SK-N-SH treated with all-trans-retinoic acid at 6 μM for 48 hours (cell line): ENCODE data around the gene PDE6B.

Experiments
- ATAC-seq: fragments of 200-7000 bp; cut with Tn5 transposase; 3 replicates; pipeline ENCODE4 v1.9.1; 2020; ENCODE audit warnings: mild to moderate bottlenecking, moderate library complexity
- ARNTL ChIP-seq: fragments of 450-650 bp; formaldehyde crosslinking; IDR thresholded peaks from 2 replicates; pipeline ENCODE4 v1.5.0; 2020; ENCODE audit warnings: low read depth, mild to moderate bottlenecking, moderate library complexity, borderline replicate concordance
- CSDC2 ChIP-seq: fragments of 250-450 bp; sonication (Bioruptor Pico); IDR thresholded peaks from 2 replicates; pipeline ENCODE4 v1.5.0; 2020; ENCODE audit warnings: mild to moderate bottlenecking, moderate library complexity
- ESRRG ChIP-seq: fragments of 250-450 bp; sonication (Bioruptor Pico); IDR thresholded peaks from 2 replicates; pipeline ENCODE4 v1.6.1; 2021; ENCODE audit warnings: mild to moderate bottlenecking
- GLIS3 ChIP-seq: fragments of 250-450 bp; sonication (Bioruptor Pico); IDR thresholded peaks from 2 replicates; pipeline ENCODE4 v1.5.0; 2020; ENCODE audit warnings: mild to moderate bottlenecking, moderate library complexity
- ISL1 ChIP-seq: fragments of 250-450 bp; sonication (Bioruptor Pico); IDR thresholded peaks from 2 replicates; pipeline ENCODE4 v2.1.2; 2022; ENCODE audit warnings: mild to moderate bottlenecking, moderate library complexity
- OSR1 ChIP-seq: fragments of 250-450 bp; sonication (Bioruptor Pico); IDR thresholded peaks from 2 replicates; pipeline ENCODE4 v1.8.0; 2022; ENCODE audit warnings: moderate library complexity, mild to moderate bottlenecking, inconsistent platforms
- PPARA ChIP-seq: fragments of 250-450 bp; sonication (Bioruptor Pico); IDR thresholded peaks from 2 replicates; pipeline ENCODE4 v1.5.0; 2020; ENCODE audit warnings: mild to moderate bottlenecking, borderline replicate concordance
- RARB ChIP-seq: fragments of 250-450 bp; sonication (Bioruptor Pico); IDR thresholded peaks from 2 replicates; pipeline ENCODE4 v1.8.0; 2021; ENCODE audit warnings: mild to moderate bottlenecking, moderate library complexity
- SNAI2 ChIP-seq: fragments of 250-450 bp; sonication (Bioruptor Pico); IDR thresholded peaks from 2 replicates; pipeline ENCODE4 v1.5.0; 2020; ENCODE audit warnings: mild to moderate bottlenecking, moderate library complexity
- TCF4 ChIP-seq: fragments of 250-450 bp; sonication (Bioruptor Pico); IDR thresholded peaks from 2 replicates; pipeline ENCODE4 v1.8.0; 2021; ENCODE audit warnings: mild to moderate bottlenecking, moderate library complexity, borderline replicate concordance
- TOX ChIP-seq: fragments of 250-450 bp; sonication (Bioruptor Pico); IDR thresholded peaks from 2 replicates; pipeline ENCODE4 v1.8.0; 2021; ENCODE audit warnings: mild to moderate bottlenecking, moderate library complexity, borderline replicate concordance
- TSHZ2 ChIP-seq: fragments of 250-450 bp; sonication (Bioruptor Pico); IDR thresholded peaks from 2 replicates; pipeline ENCODE4 v1.5.0; 2020; ENCODE audit warnings: mild to moderate bottlenecking, moderate library complexity
- ZC3H10 ChIP-seq: fragments of 250-450 bp; sonication (Bioruptor Pico); IDR thresholded peaks from 2 replicates; pipeline ENCODE4 v1.5.1; 2021; ENCODE audit warnings: mild to moderate bottlenecking, moderate library complexity
- ZFP3 ChIP-seq: fragments of 250-450 bp; sonication (Bioruptor Pico); IDR thresholded peaks from 2 replicates; pipeline ENCODE4 v1.5.0; 2020; ENCODE audit warnings: mild to moderate bottlenecking, moderate library complexity
- ZFP30 ChIP-seq: fragments of 450-650 bp; formaldehyde crosslinking; IDR thresholded peaks from 2 replicates; pipeline ENCODE4 v1.5.0; 2022; ENCODE audit warnings: mild to moderate bottlenecking, moderate library complexity
- ZNF565 ChIP-seq: fragments of 450-650 bp; formaldehyde crosslinking; conservative IDR thresholded peaks from 2 replicates; pipeline ENCODE4 v1.5.0; 2020; ENCODE audit warnings: low read depth, mild to moderate bottlenecking, moderate library complexity
- ZNF70 ChIP-seq: fragments of 450-650 bp; formaldehyde crosslinking; IDR thresholded peaks from 2 replicates; pipeline ENCODE4 v1.5.0; 2020; ENCODE audit warnings: mild to moderate bottlenecking, moderate library complexity
- ZNF8 ChIP-seq: fragments of 450-650 bp; formaldehyde crosslinking; IDR thresholded peaks from 2 replicates; pipeline ENCODE4 v1.5.0; 2020; ENCODE audit warnings: mild to moderate bottlenecking, moderate library complexity
- TF ChIP-seq, protein P1 (sequence below): fragments of 250-450 bp; sonication (Bioruptor Pico); IDR thresholded peaks from 2 replicates; pipeline ENCODE4 v1.8.0; 2021; ENCODE audit warnings: low read depth, mild to moderate bottlenecking, moderate library complexity, borderline replicate concordance
- TF ChIP-seq, protein P2 (sequence below): fragments of 250-450 bp; sonication (Bioruptor Pico); IDR thresholded peaks from 2 replicates; pipeline ENCODE4 v1.5.1; 2020; ENCODE audit warnings: low read depth, mild to moderate bottlenecking, moderate library complexity
- TF ChIP-seq, protein P3 (sequence below): fragments of 250-450 bp; sonication (Bioruptor Pico); IDR thresholded peaks from 2 replicates; pipeline ENCODE4 v1.5.1; 2021; ENCODE audit warnings: mild to moderate bottlenecking, moderate library complexity
- TF ChIP-seq, protein P4 (sequence below): fragments of 250-450 bp; sonication (Bioruptor Pico); IDR thresholded peaks from 2 replicates; pipeline ENCODE4 v1.8.0; 2020; ENCODE audit warnings: mild to moderate bottlenecking, moderate library complexity, borderline replicate concordance

The PDE6B gene

DNA sequence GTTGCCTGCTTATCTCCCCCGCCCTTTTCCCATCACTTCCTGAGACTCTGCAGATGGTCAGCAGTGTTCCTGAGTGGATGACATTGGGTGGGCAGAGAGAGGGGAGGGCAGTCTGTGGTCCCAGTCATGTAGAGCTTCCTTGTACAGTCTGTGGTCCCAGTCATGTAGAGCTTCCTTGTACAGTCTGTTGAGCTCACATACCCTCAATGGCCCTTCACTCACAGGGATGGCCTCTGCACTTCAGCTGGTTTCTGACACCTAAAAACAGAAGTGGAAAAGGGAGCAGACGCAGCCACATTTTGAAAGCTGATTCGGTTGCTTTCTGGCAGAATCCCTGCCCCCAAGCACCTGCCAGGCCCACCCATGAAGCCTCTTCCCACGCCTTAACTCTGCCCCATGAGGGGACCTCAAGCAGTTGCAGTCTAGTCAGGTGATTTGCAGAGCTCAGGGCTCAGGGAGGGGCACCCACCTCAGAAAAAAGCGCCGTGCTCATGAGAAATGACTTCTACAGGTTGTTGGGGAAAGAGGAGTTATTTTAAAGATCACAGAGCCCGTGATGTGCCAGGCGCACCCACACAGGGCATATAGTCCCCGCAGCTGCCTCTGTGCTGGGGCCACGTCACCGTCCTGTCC lies 45.7 kb upstream of the PDE6B start:
- TF ChIP-seq, protein P1, sequence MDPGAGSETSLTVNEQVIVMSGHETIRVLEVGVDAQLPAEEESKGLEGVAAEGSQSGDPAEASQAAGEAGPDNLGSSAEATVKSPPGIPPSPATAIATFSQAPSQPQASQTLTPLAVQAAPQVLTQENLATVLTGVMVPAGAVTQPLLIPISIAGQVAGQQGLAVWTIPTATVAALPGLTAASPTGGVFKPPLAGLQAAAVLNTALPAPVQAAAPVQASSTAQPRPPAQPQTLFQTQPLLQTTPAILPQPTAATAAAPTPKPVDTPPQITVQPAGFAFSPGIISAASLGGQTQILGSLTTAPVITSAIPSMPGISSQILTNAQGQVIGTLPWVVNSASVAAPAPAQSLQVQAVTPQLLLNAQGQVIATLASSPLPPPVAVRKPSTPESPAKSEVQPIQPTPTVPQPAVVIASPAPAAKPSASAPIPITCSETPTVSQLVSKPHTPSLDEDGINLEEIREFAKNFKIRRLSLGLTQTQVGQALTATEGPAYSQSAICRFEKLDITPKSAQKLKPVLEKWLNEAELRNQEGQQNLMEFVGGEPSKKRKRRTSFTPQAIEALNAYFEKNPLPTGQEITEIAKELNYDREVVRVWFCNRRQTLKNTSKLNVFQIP (CRISPR knock-in tag) = no peak
- ATAC-seq = no peak

DNA sequence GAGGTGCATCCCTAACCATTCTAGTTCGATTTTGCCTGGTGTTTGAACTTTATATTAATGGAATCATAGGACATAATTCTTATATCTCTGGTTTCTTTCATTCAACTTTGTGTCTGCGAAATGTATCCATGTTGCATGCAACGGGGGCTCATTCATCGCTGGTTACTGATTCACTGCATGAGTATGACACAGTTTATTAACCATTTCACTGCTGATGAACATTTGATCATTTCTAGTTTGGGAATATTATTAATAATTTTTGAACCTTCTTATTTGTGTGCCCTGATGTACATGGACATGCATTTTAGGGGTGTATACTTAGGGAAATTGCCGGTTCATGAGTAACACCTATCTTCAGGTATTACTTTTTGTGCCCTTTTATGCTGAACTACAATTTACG lies 44.2 kb upstream of the PDE6B start:
- ATAC-seq = no peak
- TF ChIP-seq ZNF8 = no peak
- TF ChIP-seq ZNF70 (CRISPR knock-in tag) = no peak
- no peak for TF ChIP-seq GLIS3
- no peak for TF ChIP-seq PPARA (CRISPR knock-in tag)
- TF ChIP-seq ZC3H10 (CRISPR knock-in tag) = no peak
- no peak for TF ChIP-seq SNAI2 (CRISPR knock-in tag)
- no peak for TF ChIP-seq OSR1 (CRISPR knock-in tag)
- no peak for TF ChIP-seq RARB
- TF ChIP-seq ISL1 (CRISPR knock-in tag) = no peak
- TF ChIP-seq ARNTL (CRISPR knock-in tag) = no peak
- no peak for TF ChIP-seq TOX (CRISPR knock-in tag)
- TF ChIP-seq TCF4 (CRISPR knock-in tag) = no peak
- TF ChIP-seq, protein P1 (CRISPR knock-in tag) = no peak
- no peak for TF ChIP-seq ESRRG (CRISPR knock-in tag)
- no peak for TF ChIP-seq ZFP3
- no peak for TF ChIP-seq ZFP30 (CRISPR knock-in tag)
- TF ChIP-seq, protein P2, sequence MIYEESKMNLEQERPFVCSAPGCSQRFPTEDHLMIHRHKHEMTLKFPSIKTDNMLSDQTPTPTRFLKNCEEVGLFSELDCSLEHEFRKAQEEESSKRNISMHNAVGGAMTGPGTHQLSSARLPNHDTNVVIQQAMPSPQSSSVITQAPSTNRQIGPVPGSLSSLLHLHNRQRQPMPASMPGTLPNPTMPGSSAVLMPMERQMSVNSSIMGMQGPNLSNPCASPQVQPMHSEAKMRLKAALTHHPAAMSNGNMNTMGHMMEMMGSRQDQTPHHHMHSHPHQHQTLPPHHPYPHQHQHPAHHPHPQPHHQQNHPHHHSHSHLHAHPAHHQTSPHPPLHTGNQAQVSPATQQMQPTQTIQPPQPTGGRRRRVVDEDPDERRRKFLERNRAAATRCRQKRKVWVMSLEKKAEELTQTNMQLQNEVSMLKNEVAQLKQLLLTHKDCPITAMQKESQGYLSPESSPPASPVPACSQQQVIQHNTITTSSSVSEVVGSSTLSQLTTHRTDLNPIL (CRISPR knock-in tag) = no peak
- TF ChIP-seq, protein P3, sequence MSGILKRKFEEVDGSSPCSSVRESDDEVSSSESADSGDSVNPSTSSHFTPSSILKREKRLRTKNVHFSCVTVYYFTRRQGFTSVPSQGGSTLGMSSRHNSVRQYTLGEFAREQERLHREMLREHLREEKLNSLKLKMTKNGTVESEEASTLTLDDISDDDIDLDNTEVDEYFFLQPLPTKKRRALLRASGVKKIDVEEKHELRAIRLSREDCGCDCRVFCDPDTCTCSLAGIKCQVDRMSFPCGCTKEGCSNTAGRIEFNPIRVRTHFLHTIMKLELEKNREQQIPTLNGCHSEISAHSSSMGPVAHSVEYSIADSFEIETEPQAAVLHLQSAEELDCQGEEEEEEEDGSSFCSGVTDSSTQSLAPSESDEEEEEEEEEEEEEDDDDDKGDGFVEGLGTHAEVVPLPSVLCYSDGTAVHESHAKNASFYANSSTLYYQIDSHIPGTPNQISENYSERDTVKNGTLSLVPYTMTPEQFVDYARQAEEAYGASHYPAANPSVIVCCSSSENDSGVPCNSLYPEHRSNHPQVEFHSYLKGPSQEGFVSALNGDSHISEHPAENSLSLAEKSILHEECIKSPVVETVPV = no peak
- TF ChIP-seq CSDC2 (CRISPR knock-in tag) = no peak

- TF ChIP-seq RARB (no peak), GLIS3 (no peak), SNAI2 (CRISPR knock-in tag) (no peak), TCF4 (CRISPR knock-in tag) (no peak), ZFP3 (no peak), ZNF565 (no peak), CSDC2 (CRISPR knock-in tag) (no peak), TSHZ2 (CRISPR knock-in tag) (no peak)
- TF ChIP-seq, protein P3 = no peak
- TF ChIP-seq, protein P4, sequence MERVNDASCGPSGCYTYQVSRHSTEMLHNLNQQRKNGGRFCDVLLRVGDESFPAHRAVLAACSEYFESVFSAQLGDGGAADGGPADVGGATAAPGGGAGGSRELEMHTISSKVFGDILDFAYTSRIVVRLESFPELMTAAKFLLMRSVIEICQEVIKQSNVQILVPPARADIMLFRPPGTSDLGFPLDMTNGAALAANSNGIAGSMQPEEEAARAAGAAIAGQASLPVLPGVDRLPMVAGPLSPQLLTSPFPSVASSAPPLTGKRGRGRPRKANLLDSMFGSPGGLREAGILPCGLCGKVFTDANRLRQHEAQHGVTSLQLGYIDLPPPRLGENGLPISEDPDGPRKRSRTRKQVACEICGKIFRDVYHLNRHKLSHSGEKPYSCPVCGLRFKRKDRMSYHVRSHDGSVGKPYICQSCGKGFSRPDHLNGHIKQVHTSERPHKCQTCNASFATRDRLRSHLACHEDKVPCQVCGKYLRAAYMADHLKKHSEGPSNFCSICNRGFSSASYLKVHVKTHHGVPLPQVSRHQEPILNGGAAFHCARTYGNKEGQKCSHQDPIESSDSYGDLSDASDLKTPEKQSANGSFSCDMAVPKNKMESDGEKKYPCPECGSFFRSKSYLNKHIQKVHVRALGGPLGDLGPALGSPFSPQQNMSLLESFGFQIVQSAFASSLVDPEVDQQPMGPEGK (CRISPR knock-in tag) = no peak
- TF ChIP-seq, protein P2 (CRISPR knock-in tag) = no peak
- TF ChIP-seq, all 23 proteins: peak for 0
- ATAC-seq = no peak
Measured at GRCh38 chr4:581753-582361, 43.5 kb upstream of the PDE6B start.
